NCI-H187 treated with DMSO at 0.1 percent for 48 hours (cell line): ENCODE results near the gene ZNF622.

Source experiments
- DNase-seq: peaks from one replicate; lab custom pipeline; 2025; lab: John Stamatoyannopoulos, UW

Gene ZNF622

DNA sequence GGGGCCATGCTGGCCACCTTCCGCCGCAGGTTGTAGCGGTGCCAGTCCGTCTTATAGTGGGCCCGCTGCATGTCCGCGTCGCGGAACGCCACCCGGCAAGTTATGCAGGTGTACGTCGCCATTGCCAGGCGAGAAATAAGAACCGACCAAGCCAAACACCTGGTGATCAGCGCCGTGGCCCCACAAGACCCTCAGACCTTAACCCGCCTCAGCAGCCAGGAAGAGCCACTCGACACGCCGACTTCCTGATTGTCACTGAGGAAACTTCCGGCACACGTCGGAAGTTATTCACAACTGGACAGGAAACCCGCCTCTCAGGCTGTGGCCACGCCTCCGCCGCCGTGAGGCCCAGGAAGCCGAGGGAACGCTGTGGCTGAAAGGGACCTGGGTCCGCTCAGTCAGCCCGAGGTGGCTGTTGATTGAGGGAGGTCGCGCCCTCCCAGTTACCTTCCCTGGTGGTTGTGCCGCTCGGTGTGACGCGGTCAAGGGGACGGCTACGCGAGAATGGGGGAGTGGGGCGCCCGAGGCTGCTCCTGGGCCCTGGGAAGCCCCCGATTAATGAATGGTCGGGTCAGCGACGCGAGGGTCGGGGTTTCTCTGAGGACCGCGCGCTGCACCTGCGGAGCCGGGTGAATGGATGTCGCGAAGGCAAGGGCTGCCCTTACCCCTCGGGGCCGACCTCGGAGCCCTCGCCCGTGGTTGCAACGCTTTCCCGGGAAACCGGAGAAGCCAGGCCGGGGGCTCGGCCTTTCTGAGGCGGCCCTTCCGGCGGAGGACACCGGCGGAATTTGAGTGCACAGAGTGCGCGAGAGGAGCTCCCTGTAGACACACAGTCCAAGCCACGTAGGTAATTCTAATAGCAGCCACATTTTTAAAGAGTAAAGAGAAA, at the start of gene ZNF622:
TSS of gene ZNF622 (minus strand) at position 257 of the 889 bp plus-strand sequence. CDS start at position 122, 135 bp downstream.
- DNase-seq = peak; percentile 29

- no peak for DNase-seq
Measured at GRCh38 chr5:16510098-16510497, 44.5 kb upstream of the ZNF622 start.

DNA sequence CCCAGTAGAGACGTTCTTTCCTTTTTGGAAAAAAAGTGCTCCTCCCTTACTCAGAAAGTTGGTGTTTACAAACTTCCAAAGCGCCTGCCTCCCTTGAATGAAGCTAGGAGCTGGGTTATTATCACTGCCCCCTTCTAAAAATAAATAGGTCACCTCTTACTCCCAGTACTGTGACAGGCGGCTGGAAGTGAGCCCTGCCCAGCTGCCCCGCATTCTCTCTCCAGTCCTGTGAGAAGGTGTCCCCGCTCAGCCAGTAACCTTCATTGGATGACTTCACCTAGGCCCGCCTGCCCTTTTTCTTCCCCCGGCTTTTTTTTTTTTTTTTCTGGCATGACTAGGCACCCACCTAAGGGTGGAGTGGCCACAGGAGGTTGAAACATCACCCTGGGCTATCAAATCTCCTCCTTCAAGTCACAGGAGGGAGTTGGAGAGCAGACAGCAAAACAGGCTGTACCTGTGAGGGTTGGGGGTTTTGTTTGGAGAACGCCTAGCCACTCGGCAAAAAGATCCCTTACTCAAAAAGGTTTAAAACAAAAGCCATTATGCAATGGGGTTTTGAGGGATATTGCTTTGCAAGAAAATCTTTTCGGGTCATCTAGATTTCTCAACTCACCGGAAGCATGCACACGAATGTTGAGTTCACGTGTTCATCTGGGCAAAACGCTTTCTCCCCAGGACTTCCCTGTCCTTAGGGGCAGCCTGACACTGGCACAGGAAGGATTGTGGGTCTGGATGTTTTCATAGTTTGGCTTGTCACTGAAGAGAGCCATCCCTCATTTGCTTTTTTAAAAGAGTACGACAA, 43.3 kb upstream of the ZNF622 start:
- no peak for DNase-seq

- no peak for DNase-seq
Measured at GRCh38 chr5:16507716-16508115, 42.1 kb upstream of the ZNF622 start.

DNA sequence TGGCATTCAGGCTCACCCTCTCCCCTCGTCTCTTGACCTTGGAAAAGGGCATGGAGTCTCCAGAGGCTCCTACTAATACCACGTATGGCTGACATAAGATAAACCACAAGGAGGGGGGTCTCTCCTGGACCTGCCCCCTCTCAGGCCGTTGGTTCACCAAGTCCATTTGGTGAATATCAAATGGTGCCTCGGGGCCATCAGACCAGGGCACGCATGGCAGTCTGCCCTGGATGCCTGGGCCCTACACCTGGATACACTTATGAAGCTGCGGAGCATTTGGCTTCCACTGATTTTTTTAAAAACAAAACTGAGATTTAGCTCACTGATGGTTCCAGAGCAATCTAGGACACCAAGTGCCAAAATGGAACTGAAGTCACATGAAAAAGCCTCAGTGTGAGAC, 40.3 kb upstream of the ZNF622 start:
- no peak for DNase-seq

GRCh38 chr5:16505140-16505891, 39.7 kb upstream of the ZNF622 start:
- no peak for DNase-seq

DNA sequence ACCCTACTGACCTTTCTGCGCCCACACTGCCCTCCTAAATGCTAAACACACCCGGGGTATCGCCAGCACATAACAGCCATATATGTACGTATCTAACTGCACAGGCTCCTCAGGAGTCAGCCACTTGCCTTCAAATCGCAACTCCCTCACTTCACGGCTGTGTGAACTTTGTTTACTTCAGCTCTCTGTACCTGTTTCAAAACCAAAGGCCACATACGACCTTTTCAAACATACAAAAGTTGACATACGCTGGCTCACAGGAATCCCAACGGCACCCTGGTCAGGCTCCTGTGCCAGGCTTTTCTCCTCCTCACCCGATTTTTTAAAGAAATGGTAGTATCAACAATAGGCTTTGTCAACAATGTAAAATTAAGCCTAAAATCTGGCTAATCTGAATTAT, 39.0 kb upstream of the ZNF622 start:
- no peak for DNase-seq

DNA sequence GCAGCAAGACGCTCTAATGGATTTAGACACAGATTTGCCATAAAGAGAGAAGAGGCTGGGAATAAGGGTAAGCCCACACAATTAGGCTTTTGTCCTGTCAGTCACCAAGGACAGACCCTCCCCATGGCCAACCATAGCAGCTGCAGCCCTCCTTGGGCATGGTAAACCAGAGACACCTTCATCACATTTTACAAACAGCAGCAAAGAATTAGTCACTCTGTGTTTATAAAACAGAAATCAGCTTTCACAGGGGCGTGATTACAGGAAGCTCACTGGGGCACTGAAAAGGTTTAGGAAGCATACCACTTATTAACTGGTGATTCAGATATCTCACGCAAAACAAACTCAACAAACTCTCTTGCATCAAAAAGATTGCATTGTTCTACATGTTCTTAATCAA, 37.3 kb upstream of the ZNF622 start:
- DNase-seq = no peak

- DNase-seq = no peak
Measured at GRCh38 chr5:16500024-16500423, 34.4 kb upstream of the ZNF622 start.

DNA sequence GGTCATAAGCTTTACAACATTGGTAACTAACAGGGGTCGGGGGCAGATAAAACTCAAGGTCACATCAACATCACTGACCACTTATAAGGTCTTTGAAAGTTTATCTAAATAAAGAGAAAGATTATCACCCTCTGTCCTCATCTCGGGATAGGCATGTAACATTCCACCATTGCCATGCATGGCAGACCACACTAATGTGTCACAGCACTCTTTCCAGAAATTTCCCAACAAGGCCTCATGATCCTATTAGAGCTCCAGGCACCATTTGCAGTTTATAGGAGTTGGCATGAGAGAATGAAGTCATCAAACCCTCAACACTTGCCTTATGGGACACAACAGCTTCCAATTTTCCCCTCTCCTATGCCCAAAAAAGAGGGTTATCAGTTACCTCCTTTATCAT, 31.9 kb upstream of the ZNF622 start:
- no peak for DNase-seq

GRCh38 chr5:16493261-16493660, 27.7 kb upstream of the ZNF622 start:
- DNase-seq = no peak

DNA sequence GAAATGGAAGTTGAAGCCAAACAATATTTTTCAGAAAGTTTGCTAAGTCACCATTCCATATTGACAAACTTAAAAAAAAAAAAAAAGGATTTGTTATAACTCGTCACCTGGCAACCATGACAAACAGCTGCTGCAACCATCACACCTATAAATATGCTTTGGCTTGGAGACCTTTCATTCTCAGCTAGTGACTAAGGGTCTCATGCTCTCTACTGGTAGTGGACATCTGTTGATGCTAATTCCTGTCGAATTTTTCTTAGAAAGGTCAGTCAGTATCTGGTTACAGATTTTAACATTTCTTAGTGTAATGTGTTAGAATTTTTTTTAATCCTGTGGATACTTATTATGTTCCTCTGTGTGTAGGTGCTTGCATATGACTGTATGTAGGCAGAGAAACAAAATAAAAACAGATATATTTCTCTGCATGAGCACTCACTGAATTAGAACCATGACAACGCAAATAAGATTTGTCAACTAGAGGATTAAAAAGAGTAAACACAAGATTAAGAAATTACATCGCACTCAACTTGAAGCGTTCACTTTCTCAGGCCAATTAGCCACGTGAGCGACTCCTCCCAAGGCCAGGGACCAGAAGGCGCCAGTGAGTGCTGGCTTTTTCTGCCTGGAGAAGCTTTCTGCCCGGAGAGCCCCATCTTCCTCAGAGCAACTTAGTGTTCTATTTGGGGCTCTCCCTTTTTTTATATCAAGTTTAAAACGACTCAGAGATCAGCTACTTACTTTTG, 27.0 kb upstream of the ZNF622 start:
- DNase-seq = no peak

DNA sequence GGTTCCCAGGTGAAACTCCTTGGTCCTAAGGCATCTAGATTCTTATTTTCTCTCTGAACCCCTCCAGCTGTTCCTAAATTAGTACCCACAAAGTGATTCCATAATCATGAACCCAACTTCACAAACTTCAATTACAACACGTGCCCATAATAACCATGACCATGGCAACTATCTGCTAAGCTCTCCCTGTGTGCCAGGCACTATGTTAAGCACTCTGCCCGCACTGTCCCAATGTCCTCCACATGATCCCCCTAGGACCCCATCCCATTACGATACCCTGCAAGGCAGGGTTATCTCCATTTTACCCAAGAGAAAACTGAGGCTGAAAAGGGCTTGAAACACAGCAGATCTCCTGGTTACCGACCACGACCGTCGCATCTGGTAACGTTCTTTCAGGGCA, 25.3 kb upstream of the ZNF622 start:
- no peak for DNase-seq

- DNase-seq = no peak
Measured at GRCh38 chr5:16489322-16489791, 23.8 kb upstream of the ZNF622 start.

GRCh38 chr5:16487456-16487855, 21.9 kb upstream of the ZNF622 start:
- DNase-seq = no peak

GRCh38 chr5:16486711-16487111, 21.1 kb upstream of the ZNF622 start:
- no peak for DNase-seq

DNA sequence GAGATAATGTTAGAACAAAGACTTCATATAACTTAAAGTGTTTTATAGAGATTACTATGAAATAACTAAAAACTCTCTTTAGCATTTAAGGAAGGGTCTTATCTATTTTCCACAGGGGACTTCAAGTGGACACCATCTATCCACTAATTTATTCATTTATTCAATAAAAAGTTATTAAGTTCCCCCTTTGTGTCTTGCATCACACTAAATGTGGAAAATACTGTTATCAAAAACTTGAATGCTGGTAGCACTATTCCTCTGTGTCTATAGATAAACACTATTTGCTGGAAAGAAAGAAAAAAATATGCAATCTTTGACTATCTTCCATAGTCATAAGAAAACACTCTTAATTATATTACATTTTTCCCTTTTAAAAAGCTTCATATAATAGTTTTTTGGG, 20.1 kb upstream of the ZNF622 start:
- no peak for DNase-seq

DNA sequence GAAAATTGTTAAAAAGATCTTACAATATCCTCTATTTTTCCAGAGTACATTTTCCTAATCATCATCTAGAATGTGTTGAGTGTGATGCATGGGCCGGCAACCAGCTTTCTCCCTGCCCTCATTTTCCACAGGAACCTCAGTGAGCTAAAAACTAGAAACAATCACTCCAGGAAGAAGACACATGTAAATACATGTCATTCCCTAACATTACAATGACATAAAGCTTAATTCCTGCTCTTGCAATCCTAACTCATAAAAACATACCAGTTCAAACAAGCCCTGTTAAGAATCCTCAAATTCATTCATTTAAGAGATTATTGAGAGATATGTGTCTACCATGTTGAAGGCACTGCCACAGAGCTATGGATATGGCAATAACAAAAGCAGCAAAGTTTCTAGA, 18.5 kb upstream of the ZNF622 start:
- no peak for DNase-seq

DNA sequence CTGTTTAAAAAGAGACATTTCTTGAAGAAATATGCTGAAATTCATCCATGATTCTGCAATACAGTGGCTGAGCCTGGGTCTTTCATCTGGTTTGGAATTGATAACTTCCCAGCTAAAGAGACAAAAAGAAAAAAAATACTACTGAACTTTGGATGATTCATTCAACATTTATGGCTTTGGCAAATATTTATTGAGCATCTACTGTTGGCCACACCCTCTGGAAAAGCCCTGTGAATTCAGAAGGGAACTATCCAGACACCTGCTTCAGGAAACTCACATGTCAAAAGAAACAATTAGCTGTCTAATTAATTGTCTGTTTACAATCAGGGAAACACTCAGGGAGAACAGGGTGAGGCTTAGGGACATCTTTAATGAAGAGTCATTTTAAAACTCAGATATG, 17.8 kb upstream of the ZNF622 start:
- no peak for DNase-seq

- no peak for DNase-seq
Measured at GRCh38 chr5:16482891-16483290, 17.3 kb upstream of the ZNF622 start.

DNA sequence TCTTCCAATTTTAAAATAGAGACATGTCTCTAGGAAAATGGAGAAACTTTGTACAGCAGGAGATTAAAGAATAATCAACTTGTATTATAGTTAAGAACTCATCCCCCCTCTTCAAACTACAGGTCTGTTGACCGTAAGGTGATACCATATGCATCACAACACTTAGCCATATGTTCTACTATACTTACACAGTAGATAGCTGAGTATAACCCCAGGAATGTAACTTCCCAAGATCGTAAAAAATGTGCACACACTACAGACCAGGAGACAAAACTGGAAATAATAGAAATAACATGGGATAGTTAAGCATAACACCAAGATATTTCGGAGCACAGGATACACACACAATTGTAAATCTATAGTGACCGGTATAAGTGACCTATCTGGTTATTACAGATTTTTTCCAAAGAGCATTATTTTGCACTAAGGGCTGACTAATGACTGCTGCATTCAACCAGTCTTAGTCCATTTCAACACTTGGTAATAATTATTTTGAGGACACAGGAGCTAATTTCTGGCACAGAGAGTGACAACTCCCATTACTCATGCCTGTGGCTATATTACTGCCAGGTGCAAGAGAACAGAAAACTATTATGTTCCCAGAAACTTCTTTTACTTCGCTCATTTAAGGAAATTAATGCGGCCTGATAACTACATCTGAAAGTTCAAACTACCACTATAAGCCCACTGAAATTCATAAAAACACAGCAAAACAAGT, 15.4 kb upstream of the ZNF622 start:
- no peak for DNase-seq
